ENCODE results near the gene CD81. TPM values are rescaled to one million over a fixed set of nuclear protein-coding genes. Genes with fewer than 3 reads are reported as not detected.

CD81 gene
- total RNA-seq, 3 donors from 2014 or later (not counting 1 experiment from before 2014, with no cell fraction given) = 263 to 292 (median 263) TPM

GRCh38 chr11:2442589-2442988, 65.5 kb downstream of the CD81 start:
- Histone ChIP-seq H3K27me3 (ENCODE audit: control insufficient read depth, insufficient read depth, low read length) (peaks cover 21% of the 10 kb centered on the region), H3K4me1 (ENCODE audit: control insufficient read depth, insufficient read depth, low read length) (peaks cover 30% of the 10 kb centered on the region), H3K36me3 (ENCODE audit: control insufficient read depth, insufficient read depth, low read length) (no peaks in the 10 kb centered on the region), H3K27ac (ENCODE audit: low read length) (no peak overlapping the region), H3K4me3 (ENCODE audit: low read length) (no peak overlapping the region), H3K9me3 (ENCODE audit: control insufficient read depth, insufficient read depth, low read length) (no peaks in the 10 kb centered on the region)
- intact Hi-C loops (cut with micrococcal nuclease) = no loop called here
- H3K27me3 Mint-ChIP-seq (ENCODE audit: low read depth in 2 of 2) = peaks cover 26 to 34% of the 10 kb centered on the region in 2 donors
- peak overlapping the region; percentile 10 for H3K4me3 Mint-ChIP-seq
- no peak overlapping the region for H3K27ac Mint-ChIP-seq
- no peak for TF ChIP-seq CTCF (IDR thresholded peaks at IDR 0.05)
- DNase-seq (peak in 1 of 2 donors; percentile 81), ATAC-seq (no peak)
- peaks cover 0 to 13% of the 10 kb centered on the region in 2 donors for H3K4me1 Mint-ChIP-seq
- H3K9me3 Mint-ChIP-seq = no peaks in the 10 kb centered on the region
- WGBS (ENCODE audit: insufficient coverage) = 92% methylated on average over 1 of the region's 2 CpGs
- no peaks in the 10 kb centered on the region for H3K36me3 Mint-ChIP-seq

- no peak for DNase-seq
- peaks cover 26 to 34% of the 10 kb centered on the region in 2 donors for H3K27me3 Mint-ChIP-seq (ENCODE audit: low read depth in 2 of 2)
- intact Hi-C loops (cut with micrococcal nuclease) = no loop called here
Measured at GRCh38 chr11:2443406-2443805, 66.3 kb downstream of the CD81 start.

GRCh38 chr11:2443881-2444820, 67.0 kb downstream of the CD81 start, which contains the start of gene TRPM5:
TRPM5 (minus strand) TSS chr11:2444514; CDS start chr11:2423036, 21,478 bp downstream.
- Histone ChIP-seq H3K27me3 (ENCODE audit: control insufficient read depth, insufficient read depth, low read length) (peaks cover 31% of the 10 kb centered on the region), H3K4me3 (ENCODE audit: low read length) (peak within 1 kb of the TSS; percentile 42), H3K36me3 (ENCODE audit: control insufficient read depth, insufficient read depth, low read length) (no peaks in the 10 kb centered on the region), H3K27ac (ENCODE audit: low read length) (no peak within 1 kb of the TSS), H3K4me1 (ENCODE audit: control insufficient read depth, insufficient read depth, low read length) (peaks cover 37% of the 10 kb centered on the region), H3K9me3 (ENCODE audit: control insufficient read depth, insufficient read depth, low read length) (no peaks in the 10 kb centered on the region)
- 12% methylated on average over 46 of the region's 64 CpGs for WGBS (ENCODE audit: insufficient coverage)
- Mint-ChIP-seq H3K4me3 (peak within 1 kb of the TSS; percentile 76), H3K27ac (no peak within 1 kb of the TSS), H3K4me1 (peaks cover 0 to 13% of the 10 kb centered on the region in 2 donors), H3K27me3 (ENCODE audit: low read depth in 2 of 2) (peaks cover 24 to 27% of the 10 kb centered on the region in 2 donors), H3K9me3 (no peaks in the 10 kb centered on the region), H3K36me3 (no peaks in the 10 kb centered on the region)
- intact Hi-C loops (cut with micrococcal nuclease) = no loop called here
- DNase-seq = peak in 1 of 2 donors; percentile 83
- no peak for TF ChIP-seq CTCF (IDR thresholded peaks at IDR 0.05)
- peak; percentile 33 to 50 (median 43) for ATAC-seq

More at GRCh38 chr11:2443406-2443805, 66.3 kb downstream of the CD81 start:
- H3K4me1 ChIP-seq (ENCODE audit: control insufficient read depth, insufficient read depth, low read length) = peaks cover 37% of the 10 kb centered on the region
- Mint-ChIP-seq H3K4me3 (peak overlapping the region; percentile 25), H3K36me3 (no peaks in the 10 kb centered on the region), H3K9me3 (no peaks in the 10 kb centered on the region), H3K4me1 (peaks cover 0 to 13% of the 10 kb centered on the region in 2 donors), H3K27ac (no peak overlapping the region)
- TF ChIP-seq CTCF (IDR thresholded peaks at IDR 0.05) = no peak
- H3K9me3 ChIP-seq (ENCODE audit: control insufficient read depth, insufficient read depth, low read length) = no peaks in the 10 kb centered on the region
- H3K27me3 ChIP-seq (ENCODE audit: control insufficient read depth, insufficient read depth, low read length) = peaks cover 29% of the 10 kb centered on the region
- no peak overlapping the region for H3K27ac ChIP-seq (ENCODE audit: low read length)
- ATAC-seq = no peak
- no peaks in the 10 kb centered on the region for H3K36me3 ChIP-seq (ENCODE audit: control insufficient read depth, insufficient read depth, low read length)
- WGBS (ENCODE audit: insufficient coverage) = 81% methylated on average over 11 of the region's 11 CpGs
- H3K4me3 ChIP-seq (ENCODE audit: low read length) = no peak overlapping the region

Measured in natural killer cell (primary cell).